Psoas muscle (tissue), 8 donors: ENCODE data around the gene CELF4. TPM values are rescaled to one million over a fixed set of nuclear protein-coding genes. Genes with fewer than 3 reads are reported as not detected.

Experiments
- ATAC-seq, 4 donors: fragments of 200-7000 bp; cut with Tn5 transposase; one replicate each; pipeline ENCODE4 v1.9.1; 2020; ENCODE audit warnings: moderate library complexity in 3 of 4, mild to moderate bottlenecking in 2 of 4
- DNase-seq, 2 donors: peaks; one replicate each; pipeline ENCODE4 v3.0.0-alpha.2; 2020
- H3K27ac ChIP-seq: fragments of 200-600 bp; one replicate; pipeline ENCODE4 v1.8.0; 2022
- H3K27me3 ChIP-seq, 3 donors: fragments of 200-600 bp in 1 of 3; one replicate each; pipeline versions ENCODE4 v1.6.1 to v1.8.0; 2013 to 2022; ENCODE audit warnings: low read length in 2 of 3, mild to moderate bottlenecking in 2 of 3, moderate library complexity in 1 of 3; ENCODE audit not compliant: insufficient read depth in 3 of 3
- H3K36me3 ChIP-seq, 2 donors: fragments of 200-600 bp in 1 of 2; one replicate each; pipeline versions ENCODE4 v1.6.1 to v1.8.0; 2013 to 2022; ENCODE audit warnings: low read depth in 1 of 2, mild to moderate bottlenecking in 1 of 2, moderate library complexity in 1 of 2; ENCODE audit not compliant: insufficient read depth in 1 of 2
- H3K4me1 ChIP-seq: fragments of 200-600 bp; one replicate; pipeline ENCODE4 v1.8.0; 2022
- H3K4me3 ChIP-seq: fragments of 200-600 bp; one replicate; pipeline ENCODE4 v1.8.0; 2022; ENCODE audit warnings: mild to moderate bottlenecking
- H3K9me3 ChIP-seq: fragments of 200-600 bp; one replicate; pipeline ENCODE4 v1.8.0; 2022
- CTCF ChIP-seq: fragments of 200-600 bp; IDR thresholded peaks from one replicate; pipeline ENCODE4 v1.8.0; 2022; ENCODE audit warnings: antibody characterized with exemption
- WGBS, 3 donors: extraction: QIAGEN DNeasy Blood & Tissue Kit; methylation state at CpG; one replicate each; pipeline versions ENCODE4 v1.1.6 to v1.1.7; 2013; 5-methylcytosine and 5-hydroxymethylcytosine counted together
- intact Hi-C, 2 donors: fragments of 100-400 bp; cut with DNase I; formaldehyde crosslinking; loops; one replicate each; pipeline versions ENCODE4 v1.11.0 to v1.14.2; 2022
- polyA plus RNA-seq, 3 donors: library from polyadenylated mRNA; stranded (reverse); fragments of 200-250 nt; gene quantifications; one replicate each; pipeline ENCODE4 v1.2.3, GENCODE V29; 2013
- total RNA-seq, 4 donors: library from RNA; stranded (reverse); fragmentation: NEBNext Ultra II Directional in 2 of 4; extraction: Animal tissue kit (Norgen Biotek cat#: 25700) in 2 of 4; gene quantifications; one replicate each; pipeline versions ENCODE4 v1.2.1 to v1.2.4, GENCODE V29; 2021 to 2023
- donor health status: healthy with polysubstance abuse.
- donor health status: DM: no; HTN: no; CAD: no; lungs with moderate emphysema.
- donor health status: Bipolar disorder and iron deficiency.
- donor health status: healthy.
- donor health status: DM: yes; HTN: yes; CAD: no.
- donor health status: DM: no; HTN: no; CAD: no.
- donor health status: DM: no; HTN: no; CAD: no.
- donor health status: DM: yes; HTN: yes; CAD: no.

Gene CELF4
- total and polyA plus RNA-seq, 7 donors = 0.17 to 0.28 (median 0.17) TPM; not detected in 3

GRCh38 chr18:37293359-37293758 lies 272.2 kb downstream of the CELF4 start:
- ATAC-seq (no peak), DNase-seq (no peak)
- Histone ChIP-seq H3K4me3 (no peak overlapping the region), H3K36me3 (no peaks in the 10 kb centered on the region), H3K27ac (no peak overlapping the region), H3K4me1 (no peaks in the 10 kb centered on the region), H3K27me3 (no peaks in the 10 kb centered on the region), H3K9me3 (no peaks in the 10 kb centered on the region)
- TF ChIP-seq CTCF = no peak
- 56 to 87% (median 81%) methylated on average over 3 of the region's 3 CpGs for whole genome bisulfite sequencing, 3 donors
- intact Hi-C loops = no loop called here

GRCh38 chr18:37289423-37289822 lies 276.2 kb downstream of the CELF4 start:
- intact Hi-C loops = no loop called here
- DNase-seq = no peak
- no peak for TF ChIP-seq CTCF
- no peak overlapping the region for H3K4me3 ChIP-seq
- no peak for ATAC-seq
- H3K9me3 ChIP-seq = no peaks in the 10 kb centered on the region
- WGBS, 3 donors = 60 to 78% (median 66%) methylated on average over 4 to 6 of the region's 6 CpGs
- peaks cover 0 to 11% (median 3%) of the 10 kb centered on the region in 3 donors for H3K27me3 ChIP-seq
- H3K36me3 ChIP-seq = no peaks in the 10 kb centered on the region
- H3K4me1 ChIP-seq = no peaks in the 10 kb centered on the region
- no peak overlapping the region for H3K27ac ChIP-seq

GRCh38 chr18:37287601-37288000 lies 278.0 kb downstream of the CELF4 start:
- WGBS, 3 donors = 11 to 13% (median 11%) methylated on average over 1 of the region's 1 CpG
- Histone ChIP-seq H3K36me3 (no peaks in the 10 kb centered on the region), H3K9me3 (no peaks in the 10 kb centered on the region), H3K4me3 (no peak overlapping the region), H3K27me3 (peaks cover 0 to 11% (median 3%) of the 10 kb centered on the region in 3 donors), H3K4me1 (no peaks in the 10 kb centered on the region), H3K27ac (no peak overlapping the region)
- no peak for ATAC-seq
- no peak for DNase-seq
- no peak for TF ChIP-seq CTCF
- intact Hi-C loops = no loop called here

GRCh38 chr18:37286801-37287200 lies 278.8 kb downstream of the CELF4 start:
- H3K4me3 ChIP-seq = no peak overlapping the region
- no peak for TF ChIP-seq CTCF
- no peaks in the 10 kb centered on the region for H3K4me1 ChIP-seq
- H3K9me3 ChIP-seq = no peaks in the 10 kb centered on the region
- no peak overlapping the region for H3K27ac ChIP-seq
- 74 to 84% (median 77%) methylated on average over 9 of the region's 9 CpGs for WGBS, 3 donors
- H3K36me3 ChIP-seq = no peaks in the 10 kb centered on the region
- H3K27me3 ChIP-seq = peaks cover 0 to 11% (median 3%) of the 10 kb centered on the region in 3 donors
- DNase-seq (no peak), ATAC-seq (no peak)
- intact Hi-C loops = no loop called here

GRCh38 chr18:37285825-37286224 lies 279.8 kb downstream of the CELF4 start:
- intact Hi-C loops = no loop called here
- no peak for DNase-seq

More at GRCh38 chr18:37285825-37286224, 279.8 kb downstream of the CELF4 start:
- Histone ChIP-seq H3K27me3 (peaks cover 0 to 11% (median 6%) of the 10 kb centered on the region in 3 donors), H3K36me3 (no peaks in the 10 kb centered on the region), H3K4me1 (no peaks in the 10 kb centered on the region), H3K9me3 (no peaks in the 10 kb centered on the region), H3K4me3 (no peak overlapping the region), H3K27ac (no peak overlapping the region)
- TF ChIP-seq CTCF = no peak
- no peak for ATAC-seq
- WGBS, 3 donors = 29 to 33% (median 32%) methylated on average over 12 of the region's 12 CpGs
